ENCODE data around the gene RHCE. TPM values are rescaled to one million over a fixed set of nuclear protein-coding genes. Genes with fewer than 3 reads are reported as not detected.
A peak's percentile ranks its signal among the peaks of the same experiment; 100 is the strongest.
"Not testable (repeated sequence)": the region's sequence is repeated elsewhere in the genome, so short reads cannot be mapped to it uniquely, and the experiment has no call there.

Gene RHCE
- total RNA-seq, 1 donor from 2014 or later: 0.52 TPM

- Histone ChIP-seq H3K4me3 (ENCODE audit: low read length in 3 of 3) (no peak overlapping the region), H3K27ac (ENCODE audit: low read depth, low read length) (no peak overlapping the region), H3K9me3 (ENCODE audit: control insufficient read depth in 3 of 3, low read length in 3 of 3) (no peaks in the 10 kb centered on the region), H3K4me1 (ENCODE audit: control insufficient read depth in 3 of 3, insufficient read depth in 3 of 3, low read length in 3 of 3) (peaks cover 3 to 5% (median 5%) of the 10 kb centered on the region in 3 donors), H3K27me3 (ENCODE audit: control insufficient read depth in 3 of 3, insufficient read depth in 3 of 3, low read length in 3 of 3) (no peaks in the 10 kb centered on the region), H3K36me3 (ENCODE audit: control insufficient read depth in 3 of 3, insufficient read depth in 3 of 3, low read length in 3 of 3) (no peaks in the 10 kb centered on the region), H3K9ac (ENCODE audit: low read depth in 1 of 3, low read length in 3 of 3) (no peak overlapping the region)
Measured at GRCh38 chr1:25425098-25426085, 4.8 kb upstream of the RHCE start.

- H3K36me3 ChIP-seq (ENCODE audit: control insufficient read depth in 3 of 3, insufficient read depth in 3 of 3, low read length in 3 of 3); H3K9me3 ChIP-seq (ENCODE audit: control insufficient read depth in 3 of 3, low read length in 3 of 3); H3K4me3 ChIP-seq (ENCODE audit: low read length in 3 of 3); H3K27ac ChIP-seq (ENCODE audit: low read depth, low read length); H3K27me3 ChIP-seq (ENCODE audit: control insufficient read depth in 3 of 3, insufficient read depth in 3 of 3, low read length in 3 of 3); H3K4me1 ChIP-seq (ENCODE audit: control insufficient read depth in 3 of 3, insufficient read depth in 3 of 3, low read length in 3 of 3): not testable (repeated sequence)
- H3K9ac ChIP-seq (ENCODE audit: low read depth in 1 of 3, low read length in 3 of 3): peak overlapping the region in 1 of 3 donors; percentile 8
Measured at GRCh38 chr1:25423206-25423605, 2.6 kb upstream of the RHCE start.

DNA sequence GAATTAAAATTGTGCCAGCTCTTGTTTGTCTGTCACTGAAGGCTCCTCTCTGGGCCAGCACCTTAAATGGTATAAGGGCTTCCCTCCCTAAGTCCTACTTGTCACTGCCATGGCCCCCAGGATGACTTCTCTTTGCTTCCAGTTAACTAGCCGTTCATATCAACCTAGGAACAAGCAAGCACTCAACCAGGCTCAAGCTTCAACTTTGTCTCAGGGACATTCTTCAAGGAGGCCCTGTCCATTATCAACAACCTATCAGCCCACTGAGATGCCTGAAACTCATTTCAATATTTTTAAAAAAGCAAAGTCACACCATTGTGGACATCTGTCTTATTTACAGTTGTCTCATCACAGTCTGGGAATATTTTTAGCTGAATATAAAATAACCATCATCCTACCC, 1.3 kb downstream of the RHCE start:
- not testable (repeated sequence) for H3K4me3 ChIP-seq (ENCODE audit: low read length in 3 of 3); H3K36me3 ChIP-seq (ENCODE audit: control insufficient read depth in 3 of 3, insufficient read depth in 3 of 3, low read length in 3 of 3); H3K27me3 ChIP-seq (ENCODE audit: control insufficient read depth in 3 of 3, insufficient read depth in 3 of 3, low read length in 3 of 3); H3K4me1 ChIP-seq (ENCODE audit: control insufficient read depth in 3 of 3, insufficient read depth in 3 of 3, low read length in 3 of 3); H3K9me3 ChIP-seq (ENCODE audit: control insufficient read depth in 3 of 3, low read length in 3 of 3); H3K9ac ChIP-seq (ENCODE audit: low read depth in 1 of 3, low read length in 3 of 3); H3K27ac ChIP-seq (ENCODE audit: low read depth, low read length)

GRCh38 chr1:25417280-25417679, 3.3 kb downstream of the RHCE start:
- H3K27me3 ChIP-seq (ENCODE audit: control insufficient read depth in 3 of 3, insufficient read depth in 3 of 3, low read length in 3 of 3); H3K4me1 ChIP-seq (ENCODE audit: control insufficient read depth in 3 of 3, insufficient read depth in 3 of 3, low read length in 3 of 3); H3K9me3 ChIP-seq (ENCODE audit: control insufficient read depth in 3 of 3, low read length in 3 of 3); H3K36me3 ChIP-seq (ENCODE audit: control insufficient read depth in 3 of 3, insufficient read depth in 3 of 3, low read length in 3 of 3); H3K27ac ChIP-seq (ENCODE audit: low read depth, low read length); H3K4me3 ChIP-seq (ENCODE audit: low read length in 3 of 3); H3K9ac ChIP-seq (ENCODE audit: low read depth in 1 of 3, low read length in 3 of 3): not testable (repeated sequence)

- H3K36me3 ChIP-seq (ENCODE audit: control insufficient read depth in 3 of 3, insufficient read depth in 3 of 3, low read length in 3 of 3); H3K27me3 ChIP-seq (ENCODE audit: control insufficient read depth in 3 of 3, insufficient read depth in 3 of 3, low read length in 3 of 3); H3K9ac ChIP-seq (ENCODE audit: low read depth in 1 of 3, low read length in 3 of 3); H3K9me3 ChIP-seq (ENCODE audit: control insufficient read depth in 3 of 3, low read length in 3 of 3); H3K27ac ChIP-seq (ENCODE audit: low read depth, low read length); H3K4me3 ChIP-seq (ENCODE audit: low read length in 3 of 3); H3K4me1 ChIP-seq (ENCODE audit: control insufficient read depth in 3 of 3, insufficient read depth in 3 of 3, low read length in 3 of 3): not testable (repeated sequence)
Measured at GRCh38 chr1:25414578-25414977, 6.0 kb downstream of the RHCE start.

GRCh38 chr1:25414157-25414556, 6.5 kb downstream of the RHCE start:
- H3K27me3 ChIP-seq (ENCODE audit: control insufficient read depth in 3 of 3, insufficient read depth in 3 of 3, low read length in 3 of 3); H3K27ac ChIP-seq (ENCODE audit: low read depth, low read length); H3K9ac ChIP-seq (ENCODE audit: low read depth in 1 of 3, low read length in 3 of 3); H3K4me3 ChIP-seq (ENCODE audit: low read length in 3 of 3); H3K4me1 ChIP-seq (ENCODE audit: control insufficient read depth in 3 of 3, insufficient read depth in 3 of 3, low read length in 3 of 3); H3K36me3 ChIP-seq (ENCODE audit: control insufficient read depth in 3 of 3, insufficient read depth in 3 of 3, low read length in 3 of 3); H3K9me3 ChIP-seq (ENCODE audit: control insufficient read depth in 3 of 3, low read length in 3 of 3): not testable (repeated sequence)

DNA sequence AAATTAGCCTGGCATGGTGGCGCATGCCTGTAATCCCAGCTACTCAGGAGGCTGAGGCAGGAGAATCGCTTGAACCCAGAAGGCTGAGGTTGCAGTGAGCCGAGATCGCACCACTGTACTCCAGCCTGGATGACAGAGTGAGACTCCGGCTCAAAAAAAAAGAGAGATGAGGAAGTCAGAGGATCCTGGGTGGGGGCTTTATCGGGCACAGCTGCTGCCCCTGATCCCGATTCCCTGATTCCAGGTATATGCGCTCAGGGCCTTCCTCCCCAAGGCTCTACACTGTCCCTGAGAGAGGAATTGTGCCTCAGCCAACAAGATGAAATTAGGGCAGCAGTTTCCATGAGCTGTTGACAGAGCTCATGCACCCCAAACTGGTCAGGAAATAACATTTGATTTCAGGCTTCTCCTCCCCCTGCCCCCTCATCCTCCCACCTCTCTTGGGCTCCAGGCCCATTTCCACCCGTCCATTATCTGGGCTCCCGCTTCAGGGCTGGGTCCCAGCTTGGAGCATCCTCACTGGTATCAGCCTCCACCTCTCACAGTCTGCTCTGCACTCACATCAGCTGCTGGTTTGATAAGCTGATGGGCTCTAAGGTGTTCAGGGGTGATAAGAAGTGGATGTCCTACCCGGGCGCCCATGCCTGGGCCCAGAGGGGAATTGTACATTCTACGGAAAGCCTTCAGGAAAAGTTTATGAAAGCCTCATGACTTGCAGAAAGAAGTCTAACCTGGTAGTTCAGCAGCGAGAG, 7.6 kb downstream of the RHCE start:
- H3K9ac ChIP-seq (ENCODE audit: low read depth in 1 of 3, low read length in 3 of 3); H3K27ac ChIP-seq (ENCODE audit: low read depth, low read length); H3K4me1 ChIP-seq (ENCODE audit: control insufficient read depth in 3 of 3, insufficient read depth in 3 of 3, low read length in 3 of 3); H3K9me3 ChIP-seq (ENCODE audit: control insufficient read depth in 3 of 3, low read length in 3 of 3); H3K4me3 ChIP-seq (ENCODE audit: low read length in 3 of 3); H3K36me3 ChIP-seq (ENCODE audit: control insufficient read depth in 3 of 3, insufficient read depth in 3 of 3, low read length in 3 of 3); H3K27me3 ChIP-seq (ENCODE audit: control insufficient read depth in 3 of 3, insufficient read depth in 3 of 3, low read length in 3 of 3): not testable (repeated sequence)

- H3K27me3 ChIP-seq (ENCODE audit: control insufficient read depth in 3 of 3, insufficient read depth in 3 of 3, low read length in 3 of 3); H3K9me3 ChIP-seq (ENCODE audit: control insufficient read depth in 3 of 3, low read length in 3 of 3); H3K27ac ChIP-seq (ENCODE audit: low read depth, low read length); H3K4me3 ChIP-seq (ENCODE audit: low read length in 3 of 3); H3K4me1 ChIP-seq (ENCODE audit: control insufficient read depth in 3 of 3, insufficient read depth in 3 of 3, low read length in 3 of 3); H3K9ac ChIP-seq (ENCODE audit: low read depth in 1 of 3, low read length in 3 of 3); H3K36me3 ChIP-seq (ENCODE audit: control insufficient read depth in 3 of 3, insufficient read depth in 3 of 3, low read length in 3 of 3): not testable (repeated sequence)
Measured at GRCh38 chr1:25409641-25410427, 10.8 kb downstream of the RHCE start.

- not testable (repeated sequence) for H3K4me1 ChIP-seq (ENCODE audit: control insufficient read depth in 3 of 3, insufficient read depth in 3 of 3, low read length in 3 of 3); H3K9ac ChIP-seq (ENCODE audit: low read depth in 1 of 3, low read length in 3 of 3)
Measured at GRCh38 chr1:25405731-25406305, 14.8 kb downstream of the RHCE start.

More at GRCh38 chr1:25405731-25406305, 14.8 kb downstream of the RHCE start:
- not testable (repeated sequence) for H3K4me3 ChIP-seq (ENCODE audit: low read length in 3 of 3); H3K9me3 ChIP-seq (ENCODE audit: control insufficient read depth in 3 of 3, low read length in 3 of 3); H3K27ac ChIP-seq (ENCODE audit: low read depth, low read length); H3K36me3 ChIP-seq (ENCODE audit: control insufficient read depth in 3 of 3, insufficient read depth in 3 of 3, low read length in 3 of 3); H3K27me3 ChIP-seq (ENCODE audit: control insufficient read depth in 3 of 3, insufficient read depth in 3 of 3, low read length in 3 of 3)

Measured in skeletal muscle tissue (tissue), 4 donors.